HCT116 (cell line): Measurements from ENCODE around the gene PPTC7. TPM values are rescaled to one million over a fixed set of nuclear protein-coding genes. Genes with fewer than 3 reads are reported as not detected.
A peak's percentile ranks its signal among the peaks of the same experiment; 100 is the strongest.

Experiments used
- ATAC-seq: fragments of 200-7000 bp; cut with Tn5 transposase; 2 replicates; pipeline ENCODE4 v1.9.1; 2020; ENCODE audit warnings: mild to moderate bottlenecking, moderate library complexity
- BruUV-seq: library from RNA; stranded (reverse); fragments of 400-500 nt; replicated peaks from 2 replicates; lab custom pipeline; 2021; lab: Mats Ljungman, UMichigan
- CTCF ChIA-PET: fragments of 300-600 bp; sonication (Branson Sonifier 250); formaldehyde crosslinking; loops from one replicate; lab custom pipeline; 2021; ENCODE audit warnings: antibody characterized with exemption; lab: Charles Lee
- POLR2A ChIA-PET: fragments of 300-600, 350-600 bp; sonication (Branson Sonifier 250); formaldehyde crosslinking; loops from one replicate; lab custom pipeline; 2021; ENCODE audit warnings: antibody characterized with exemption; lab: Charles Lee
- RAD21 ChIA-PET, 2 experiments: fragments of 300-600 bp; sonication (Branson Sonifier 250); formaldehyde crosslinking; loops; one replicate each; lab custom pipeline; 2023; ENCODE audit warnings: low total read pairs in 2 of 2; ENCODE audit not compliant: uncharacterized antibody in 2 of 2, unreplicated experiment in 2 of 2, low non-redundant PET in 1 of 2; lab: Charles Lee
- DNase-seq: peaks from one replicate; pipeline ENCODE4 v3.0.0-alpha.2; 2010; ENCODE audit warnings: low read depth, low spot score
- H2AFZ ChIP-seq: fragments of 200-600 bp; shearing (Covaris generic), sonication (generic); 2 replicates; pipeline ENCODE4 v1.6.1; 2017; ENCODE audit warnings: low read depth, mixed run types, mixed read lengths, antibody characterized with exemption, low read length; ENCODE audit not compliant: poor library complexity, severe bottlenecking
- H3K27ac ChIP-seq: 2 replicates; pipeline ENCODE4 v1.5.1; 2012; ENCODE audit warnings: low read depth, low read length
- H3K27me3 ChIP-seq: fragments of 200-600 bp; sonication (generic); 2 replicates; pipeline ENCODE4 v1.6.1; 2016; ENCODE audit warnings: mixed run types, low read length, mixed read lengths; ENCODE audit not compliant: insufficient read depth
- H3K36me3 ChIP-seq, 2 experiments: fragments of 200-500 bp in 1 of 2; fragments of 200-600 bp in 1 of 2; sonication (Bioruptor generic) in 1 of 2; sonication (generic) in 1 of 2; 2 replicates each; pipeline versions ENCODE4 v1.5.1 to v1.6.1; 2014 to 2016; ENCODE audit warnings: low read length in 2 of 2, inconsistent platforms in 1 of 2, mixed read lengths in 1 of 2, mixed run types in 1 of 2; ENCODE audit not compliant: insufficient read depth in 2 of 2, control insufficient read depth in 1 of 2
- H3K4me1 ChIP-seq, 2 experiments: fragments of 200-600 bp in 1 of 2; sonication (generic) in 1 of 2; 2 replicates each; pipeline versions ENCODE4 v1.5.1 to v1.6.1; 2012 to 2017; ENCODE audit warnings: low read length in 2 of 2, inconsistent platforms in 1 of 2, mild to moderate bottlenecking in 1 of 2, mixed read lengths in 1 of 2, mixed run types in 1 of 2, moderate library complexity in 1 of 2; ENCODE audit not compliant: insufficient read depth in 2 of 2, control insufficient read depth in 1 of 2
- H3K4me2 ChIP-seq: fragments of 200-600 bp; sonication (generic); 2 replicates; pipeline ENCODE4 v1.6.1; 2017; ENCODE audit warnings: mixed run types, low read length, mixed read lengths
- H3K4me3 ChIP-seq, 2 experiments: fragments of 200-600 bp in 1 of 2; sonication (generic) in 1 of 2; replicated peaks in 1 of 2; 2 replicates each; pipeline ENCODE4 v1.5.1; 2011 to 2016; ENCODE audit warnings: low read length in 2 of 2, control low read depth in 1 of 2, low read depth in 1 of 2, mild to moderate bottlenecking in 1 of 2, mixed read lengths in 1 of 2, mixed run types in 1 of 2
- H3K79me2 ChIP-seq: fragments of 200-600 bp; sonication (generic); 2 replicates; pipeline ENCODE4 v1.6.1; 2017; ENCODE audit warnings: mild to moderate bottlenecking, mixed run types, low read length, moderate library complexity, mixed read lengths; ENCODE audit not compliant: insufficient read depth
- H3K9ac ChIP-seq: fragments of 200-600 bp; sonication (generic); 2 replicates; pipeline ENCODE4 v1.6.1; 2016; ENCODE audit warnings: low read length, mixed read lengths
- H3K9me2 ChIP-seq: fragments of 200-600 bp; sonication (generic), shearing (Covaris generic); 2 replicates; pipeline ENCODE4 v1.6.1; 2017; ENCODE audit warnings: mixed run types, mild to moderate bottlenecking, moderate library complexity; ENCODE audit not compliant: insufficient read depth
- H3K9me3 ChIP-seq, 2 experiments: fragments of 200-500 bp in 1 of 2; fragments of 200-600 bp in 1 of 2; sonication (Bioruptor generic) in 1 of 2; sonication (generic) in 1 of 2; 2 replicates each; pipeline ENCODE4 v1.6.1; 2014 to 2017; ENCODE audit warnings: low read length in 2 of 2, mixed read lengths in 2 of 2, inconsistent platforms in 1 of 2, low read depth in 1 of 2, mild to moderate bottlenecking in 1 of 2, mixed run types in 1 of 2, moderate library complexity in 1 of 2; ENCODE audit not compliant: control insufficient read depth in 1 of 2, insufficient read depth in 1 of 2
- H4K20me1 ChIP-seq: fragments of 200-600 bp; sonication (generic), shearing (Covaris generic); 2 replicates; pipeline ENCODE4 v1.6.1; 2017; ENCODE audit warnings: mixed run types, mild to moderate bottlenecking, moderate library complexity; ENCODE audit not compliant: insufficient read depth
- CBX3 ChIP-seq: IDR thresholded peaks from 2 replicates; pipeline ENCODE4 v1.6.1; 2012; ENCODE audit warnings: low read depth
- ELF1 ChIP-seq: IDR thresholded peaks from 2 replicates; pipeline ENCODE4 v1.6.1; 2012; ENCODE audit warnings: low read depth, borderline replicate concordance
- EZH2 ChIP-seq: fragments of 200-600 bp; sonication (generic); IDR thresholded peaks from 2 replicates; pipeline ENCODE4 v1.6.1; 2017; ENCODE audit warnings: antibody characterized with exemption, mixed run types
- EZH2phosphoT487 ChIP-seq: fragments of 200-600 bp; IDR thresholded peaks from 2 replicates; pipeline ENCODE4 v1.6.1; 2018; ENCODE audit warnings: antibody characterized with exemption, borderline replicate concordance
- FOSL1 ChIP-seq: IDR thresholded peaks from 2 replicates; pipeline ENCODE4 v1.6.1; 2012; ENCODE audit warnings: low read depth
- JUND ChIP-seq: IDR thresholded peaks from 2 replicates; pipeline ENCODE4 v1.6.1; 2012
- MAX ChIP-seq: IDR thresholded peaks from 2 replicates; pipeline ENCODE4 v1.6.1; 2012
- POLR2AphosphoS5 ChIP-seq: IDR thresholded peaks from 2 replicates; pipeline ENCODE4 v1.6.1; 2011; ENCODE audit warnings: mild to moderate bottlenecking, low read depth, low read length, moderate library complexity
- RAD21 ChIP-seq: IDR thresholded peaks from 2 replicates; pipeline ENCODE4 v1.6.1; 2012; ENCODE audit warnings: low read depth, mild to moderate bottlenecking
- REST ChIP-seq: IDR thresholded peaks from 2 replicates; pipeline ENCODE4 v1.6.1; 2012; ENCODE audit warnings: low read depth
- SP1 ChIP-seq: IDR thresholded peaks from 2 replicates; pipeline ENCODE4 v1.6.1; 2012; ENCODE audit warnings: low read depth
- TCF7L2 ChIP-seq: IDR thresholded peaks from 2 replicates; pipeline ENCODE4 v1.7.0; 2011; ENCODE audit warnings: borderline replicate concordance, inconsistent platforms; ENCODE audit not compliant: insufficient read depth, insufficient read length; ENCODE audit errors: extremely low read depth
- YY1 ChIP-seq: IDR thresholded peaks from 2 replicates; pipeline ENCODE4 v1.6.1; 2011; ENCODE audit warnings: low read length, low read depth, moderate library complexity, mild to moderate bottlenecking; ENCODE audit not compliant: insufficient replicate concordance; ENCODE audit errors: extremely low read depth
- ZFX ChIP-seq: fragments of 450-650 bp; IDR thresholded peaks from 2 replicates; pipeline ENCODE4 v1.6.1; 2017
- ZNF274 ChIP-seq: fragments of 200-500 bp; sonication (Bioruptor generic); IDR thresholded peaks from 2 replicates; pipeline ENCODE4 v1.6.1; 2014; ENCODE audit warnings: mild to moderate bottlenecking, low read depth, low read length, inconsistent platforms
- intact Hi-C: fragments of 100-400 bp; cut with micrococcal nuclease; formaldehyde crosslinking; loops from 2 replicates; pipeline ENCODE4 v1.10.0; 2022
- total RNA-seq: library from RNA; stranded (reverse); gene quantifications from one replicate; pipeline ENCODE4 v1.2.1, GENCODE V29; 2021; ENCODE audit not compliant: unreplicated experiment
- TF ChIP-seq, protein P1 (sequence below): IDR thresholded peaks from 2 replicates; pipeline ENCODE4 v1.6.1; 2011; ENCODE audit warnings: mild to moderate bottlenecking, low read length, moderate library complexity; ENCODE audit not compliant: insufficient replicate concordance; ENCODE audit errors: extremely low read depth
- TF ChIP-seq, protein P2 (sequence below): IDR thresholded peaks from 2 replicates; pipeline ENCODE4 v1.6.1; 2012
- TF ChIP-seq, protein P3 (sequence below), 3 experiments: fragments of 200-600 bp in 1 of 3; sonication (generic) in 1 of 3; IDR thresholded peaks in 2 of 3; conservative IDR thresholded peaks in 1 of 3; 2 replicates each; pipeline ENCODE4 v1.5.1; 2012 to 2017; ENCODE audit warnings: low read depth in 2 of 3, low read length in 2 of 3, antibody characterized with exemption in 1 of 3, borderline replicate concordance in 1 of 3, control low read depth in 1 of 3, mild to moderate bottlenecking in 1 of 3, mixed read lengths in 1 of 3, mixed run types in 1 of 3, moderate library complexity in 1 of 3; ENCODE audit not compliant: insufficient read depth in 1 of 3

PPTC7 gene
- total RNA-seq, 1 experiment from 2014 or later, result 25.2 TPM

DNA sequence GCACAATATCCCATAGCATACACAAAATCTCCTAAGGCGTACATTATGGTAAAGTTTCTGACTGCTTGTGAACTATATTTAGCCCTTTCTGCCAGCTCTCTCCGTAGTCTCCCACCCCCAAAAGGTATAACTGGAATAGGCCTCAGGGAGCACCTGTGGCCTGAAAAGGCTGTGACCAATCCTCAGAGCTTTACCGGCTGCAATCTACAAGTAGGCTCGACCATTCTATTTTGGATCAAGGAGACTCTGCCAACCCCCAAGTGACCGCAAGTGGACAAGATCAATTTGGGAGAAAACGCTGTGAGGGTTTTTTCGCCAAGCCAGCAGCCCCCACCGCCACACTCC lies 1.2 kb downstream of the PPTC7 start:
- peaks cover 37 to 77% of the 10 kb centered on the region in 2 experiments for H3K4me1 ChIP-seq
- peaks cover 57% of the 10 kb centered on the region for H3K79me2 ChIP-seq
- no TSS peak for BruUV-seq

More for the DNA sequence above, 1.2 kb downstream of the PPTC7 start:
- ChIA-PET CTCF (interaction anchor here (1.2 to 1.4 kb wide), 2 partner anchors 69 to 113 kb away, joined by 3 read pairs; partner anchors contain the start of gene FAM216A), RAD21 (no interaction called here), POLR2A (no interaction called here)
- H3K27ac ChIP-seq, result peak overlapping the region; percentile 72
- intact Hi-C loops, result no loop called here
- H2AFZ ChIP-seq, result no peak overlapping the region
- no peak for ATAC-seq
- no peak for DNase-seq
- H4K20me1 ChIP-seq, result peaks cover 5% of the 10 kb centered on the region; the same call in 1 of the 2 replicates
- H3K36me3 ChIP-seq, result no peaks in the 10 kb centered on the region
- H3K9me3 ChIP-seq, result no peaks in the 10 kb centered on the region
- H3K4me3 ChIP-seq, result peak overlapping the region; percentile 78 to 80
- no peaks in the 10 kb centered on the region for H3K9me2 ChIP-seq
- peak overlapping the region; percentile 97 for H3K9ac ChIP-seq
- H3K27me3 ChIP-seq, result no peaks in the 10 kb centered on the region
- TF ChIP-seq, protein P1, sequence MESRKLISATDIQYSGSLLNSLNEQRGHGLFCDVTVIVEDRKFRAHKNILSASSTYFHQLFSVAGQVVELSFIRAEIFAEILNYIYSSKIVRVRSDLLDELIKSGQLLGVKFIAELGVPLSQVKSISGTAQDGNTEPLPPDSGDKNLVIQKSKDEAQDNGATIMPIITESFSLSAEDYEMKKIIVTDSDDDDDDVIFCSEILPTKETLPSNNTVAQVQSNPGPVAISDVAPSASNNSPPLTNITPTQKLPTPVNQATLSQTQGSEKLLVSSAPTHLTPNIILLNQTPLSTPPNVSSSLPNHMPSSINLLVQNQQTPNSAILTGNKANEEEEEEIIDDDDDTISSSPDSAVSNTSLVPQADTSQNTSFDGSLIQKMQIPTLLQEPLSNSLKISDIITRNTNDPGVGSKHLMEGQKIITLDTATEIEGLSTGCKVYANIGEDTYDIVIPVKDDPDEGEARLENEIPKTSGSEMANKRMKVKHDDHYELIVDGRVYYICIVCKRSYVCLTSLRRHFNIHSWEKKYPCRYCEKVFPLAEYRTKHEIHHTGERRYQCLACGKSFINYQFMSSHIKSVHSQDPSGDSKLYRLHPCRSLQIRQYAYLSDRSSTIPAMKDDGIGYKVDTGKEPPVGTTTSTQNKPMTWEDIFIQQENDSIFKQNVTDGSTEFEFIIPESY, result no peak
- TF ChIP-seq EZH2 (no peak), YY1 (no peak), ELF1 (no peak), ZFX (no peak), MAX (no peak), REST (no peak), SP1 (no peak), TCF7L2 (no peak), CBX3 (no peak), RAD21 (no peak), EZH2phosphoT487 (no peak), FOSL1 (no peak), POLR2AphosphoS5 (no peak), JUND (no peak), ZNF274 (no peak)
- TF ChIP-seq, protein P2, sequence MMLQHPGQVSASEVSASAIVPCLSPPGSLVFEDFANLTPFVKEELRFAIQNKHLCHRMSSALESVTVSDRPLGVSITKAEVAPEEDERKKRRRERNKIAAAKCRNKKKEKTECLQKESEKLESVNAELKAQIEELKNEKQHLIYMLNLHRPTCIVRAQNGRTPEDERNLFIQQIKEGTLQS, result no peak
- TF ChIP-seq, protein P3, sequence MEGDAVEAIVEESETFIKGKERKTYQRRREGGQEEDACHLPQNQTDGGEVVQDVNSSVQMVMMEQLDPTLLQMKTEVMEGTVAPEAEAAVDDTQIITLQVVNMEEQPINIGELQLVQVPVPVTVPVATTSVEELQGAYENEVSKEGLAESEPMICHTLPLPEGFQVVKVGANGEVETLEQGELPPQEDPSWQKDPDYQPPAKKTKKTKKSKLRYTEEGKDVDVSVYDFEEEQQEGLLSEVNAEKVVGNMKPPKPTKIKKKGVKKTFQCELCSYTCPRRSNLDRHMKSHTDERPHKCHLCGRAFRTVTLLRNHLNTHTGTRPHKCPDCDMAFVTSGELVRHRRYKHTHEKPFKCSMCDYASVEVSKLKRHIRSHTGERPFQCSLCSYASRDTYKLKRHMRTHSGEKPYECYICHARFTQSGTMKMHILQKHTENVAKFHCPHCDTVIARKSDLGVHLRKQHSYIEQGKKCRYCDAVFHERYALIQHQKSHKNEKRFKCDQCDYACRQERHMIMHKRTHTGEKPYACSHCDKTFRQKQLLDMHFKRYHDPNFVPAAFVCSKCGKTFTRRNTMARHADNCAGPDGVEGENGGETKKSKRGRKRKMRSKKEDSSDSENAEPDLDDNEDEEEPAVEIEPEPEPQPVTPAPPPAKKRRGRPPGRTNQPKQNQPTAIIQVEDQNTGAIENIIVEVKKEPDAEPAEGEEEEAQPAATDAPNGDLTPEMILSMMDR (IDR thresholded peaks at IDR 0.05 in 2 of 3, conservative IDR thresholded peaks at IDR 0.05 in 1 of 3; ENCODE audit: borderline replicate concordance in 1 of 3, insufficient read depth in 1 of 3, low read depth in 2 of 3, low read length in 2 of 3), result no peak
- TF ChIP-seq, all 23 proteins: peak for 0
- peak overlapping the region; percentile 89 for H3K4me2 ChIP-seq
